ENCODE results near the gene TOR4A.

TOR4A gene

GRCh38 chr9:137295849-137296669, 18.5 kb downstream of the TOR4A start:
- Histone ChIP-seq H3K4me3 (ENCODE audit: low read length) (peak overlapping the region; percentile 52), H3K36me3 (ENCODE audit: control insufficient read depth, low read depth, low read length) (no peaks in the 10 kb centered on the region), H3K9me3 (ENCODE audit: control insufficient read depth, low read depth, low read length) (no peaks in the 10 kb centered on the region), H3K27me3 (ENCODE audit: control insufficient read depth, insufficient read depth, low read length) (peaks cover 53% of the 10 kb centered on the region), H3K4me1 (ENCODE audit: control insufficient read depth, low read depth, low read length) (peaks cover 28% of the 10 kb centered on the region), H3K27ac (ENCODE audit: low read length) (no peak overlapping the region), H3K9ac (ENCODE audit: low read length) (no peak overlapping the region)

- Histone ChIP-seq H3K9me3 (ENCODE audit: control insufficient read depth, low read depth, low read length) (no peaks in the 10 kb centered on the region), H3K9ac (ENCODE audit: low read length) (no peak overlapping the region), H3K36me3 (ENCODE audit: control insufficient read depth, low read depth, low read length) (no peaks in the 10 kb centered on the region), H3K4me3 (ENCODE audit: low read length) (peak overlapping the region; percentile 52), H3K4me1 (ENCODE audit: control insufficient read depth, low read depth, low read length) (peaks cover 28% of the 10 kb centered on the region), H3K27me3 (ENCODE audit: control insufficient read depth, insufficient read depth, low read length) (peaks cover 53% of the 10 kb centered on the region), H3K27ac (ENCODE audit: low read length) (no peak overlapping the region)
These were observed 19.4 kb downstream of the TOR4A start for GRCh38 chr9:137296670-137297664.

GRCh38 chr9:137297966-137298365, 20.4 kb downstream of the TOR4A start:
- peaks cover 30% of the 10 kb centered on the region for H3K4me1 ChIP-seq (ENCODE audit: control insufficient read depth, low read depth, low read length)
- peak overlapping the region; percentile 61 for H3K4me3 ChIP-seq (ENCODE audit: low read length)
- no peaks in the 10 kb centered on the region for H3K36me3 ChIP-seq (ENCODE audit: control insufficient read depth, low read depth, low read length)
- no peak overlapping the region for H3K27ac ChIP-seq (ENCODE audit: low read length)
- no peaks in the 10 kb centered on the region for H3K9me3 ChIP-seq (ENCODE audit: control insufficient read depth, low read depth, low read length)
- peaks cover 57% of the 10 kb centered on the region for H3K27me3 ChIP-seq (ENCODE audit: control insufficient read depth, insufficient read depth, low read length)
- peak overlapping the region; percentile 17 for H3K9ac ChIP-seq (ENCODE audit: low read length)

- Histone ChIP-seq H3K27ac (ENCODE audit: low read length) (no peak overlapping the region), H3K36me3 (ENCODE audit: control insufficient read depth, low read depth, low read length) (no peaks in the 10 kb centered on the region), H3K9ac (ENCODE audit: low read length) (peak overlapping the region; percentile 17), H3K4me3 (ENCODE audit: low read length) (peak overlapping the region; percentile 61), H3K27me3 (ENCODE audit: control insufficient read depth, insufficient read depth, low read length) (peaks cover 57% of the 10 kb centered on the region), H3K9me3 (ENCODE audit: control insufficient read depth, low read depth, low read length) (no peaks in the 10 kb centered on the region), H3K4me1 (ENCODE audit: control insufficient read depth, low read depth, low read length) (peaks cover 36% of the 10 kb centered on the region)
These were observed 21.1 kb downstream of the TOR4A start for GRCh38 chr9:137298401-137299202.

GRCh38 chr9:137299203-137299565, 21.7 kb downstream of the TOR4A start:
- Histone ChIP-seq H3K9ac (ENCODE audit: low read length) (no peak overlapping the region), H3K27me3 (ENCODE audit: control insufficient read depth, insufficient read depth, low read length) (peaks cover 56% of the 10 kb centered on the region), H3K9me3 (ENCODE audit: control insufficient read depth, low read depth, low read length) (no peaks in the 10 kb centered on the region), H3K36me3 (ENCODE audit: control insufficient read depth, low read depth, low read length) (no peaks in the 10 kb centered on the region), H3K4me1 (ENCODE audit: control insufficient read depth, low read depth, low read length) (peaks cover 37% of the 10 kb centered on the region), H3K4me3 (ENCODE audit: low read length) (peak overlapping the region; percentile 61), H3K27ac (ENCODE audit: low read length) (no peak overlapping the region)

GRCh38 chr9:137299938-137300337, 22.4 kb downstream of the TOR4A start:
- peaks cover 37% of the 10 kb centered on the region for H3K4me1 ChIP-seq (ENCODE audit: control insufficient read depth, low read depth, low read length)
- peak overlapping the region; percentile 61 for H3K4me3 ChIP-seq (ENCODE audit: low read length)
- H3K9me3 ChIP-seq (ENCODE audit: control insufficient read depth, low read depth, low read length): no peaks in the 10 kb centered on the region
- H3K27me3 ChIP-seq (ENCODE audit: control insufficient read depth, insufficient read depth, low read length): peaks cover 49% of the 10 kb centered on the region
- no peak overlapping the region for H3K27ac ChIP-seq (ENCODE audit: low read length)
- no peaks in the 10 kb centered on the region for H3K36me3 ChIP-seq (ENCODE audit: control insufficient read depth, low read depth, low read length)
- H3K9ac ChIP-seq (ENCODE audit: low read length): peak overlapping the region; percentile 46

- Histone ChIP-seq H3K4me1 (ENCODE audit: control insufficient read depth, low read depth, low read length) (peaks cover 41% of the 10 kb centered on the region), H3K9me3 (ENCODE audit: control insufficient read depth, low read depth, low read length) (no peaks in the 10 kb centered on the region), H3K27me3 (ENCODE audit: control insufficient read depth, insufficient read depth, low read length) (peaks cover 46% of the 10 kb centered on the region), H3K36me3 (ENCODE audit: control insufficient read depth, low read depth, low read length) (no peaks in the 10 kb centered on the region), H3K4me3 (ENCODE audit: low read length) (peak overlapping the region; percentile 61), H3K27ac (ENCODE audit: low read length) (no peak overlapping the region), H3K9ac (ENCODE audit: low read length) (peak overlapping the region; percentile 79)
These were observed 23.1 kb downstream of the TOR4A start for GRCh38 chr9:137300567-137301080.

- Histone ChIP-seq H3K27ac (ENCODE audit: low read length) (no peak overlapping the region), H3K4me1 (ENCODE audit: control insufficient read depth, low read depth, low read length) (peaks cover 46% of the 10 kb centered on the region), H3K4me3 (ENCODE audit: low read length) (peak overlapping the region; percentile 61), H3K9ac (ENCODE audit: low read length) (peak overlapping the region; percentile 79), H3K27me3 (ENCODE audit: control insufficient read depth, insufficient read depth, low read length) (peaks cover 43% of the 10 kb centered on the region), H3K9me3 (ENCODE audit: control insufficient read depth, low read depth, low read length) (no peaks in the 10 kb centered on the region), H3K36me3 (ENCODE audit: control insufficient read depth, low read depth, low read length) (no peaks in the 10 kb centered on the region)
These were observed 23.8 kb downstream of the TOR4A start for GRCh38 chr9:137301081-137301947.

GRCh38 chr9:137302118-137302448, 24.6 kb downstream of the TOR4A start, which contains the start of gene NRARP:
Gene NRARP (minus strand): TSS chr9:137302271. CDS start chr9:137301928, 343 bp downstream.
- Histone ChIP-seq H3K27ac (ENCODE audit: low read length) (no peak within 1 kb of the TSS), H3K9me3 (ENCODE audit: control insufficient read depth, low read depth, low read length) (no peaks in the 10 kb centered on the region), H3K9ac (ENCODE audit: low read length) (peak within 1 kb of the TSS; percentile 79), H3K4me3 (ENCODE audit: low read length) (peak within 1 kb of the TSS; percentile 61), H3K4me1 (ENCODE audit: control insufficient read depth, low read depth, low read length) (peaks cover 42% of the 10 kb centered on the region), H3K36me3 (ENCODE audit: control insufficient read depth, low read depth, low read length) (no peaks in the 10 kb centered on the region), H3K27me3 (ENCODE audit: control insufficient read depth, insufficient read depth, low read length) (peaks cover 35% of the 10 kb centered on the region)

- no peak overlapping the region for H3K27ac ChIP-seq (ENCODE audit: low read length)
- no peaks in the 10 kb centered on the region for H3K36me3 ChIP-seq (ENCODE audit: control insufficient read depth, low read depth, low read length)
- H3K4me1 ChIP-seq (ENCODE audit: control insufficient read depth, low read depth, low read length): peaks cover 37% of the 10 kb centered on the region
- H3K9me3 ChIP-seq (ENCODE audit: control insufficient read depth, low read depth, low read length): no peaks in the 10 kb centered on the region
- peak overlapping the region; percentile 28 for H3K4me3 ChIP-seq (ENCODE audit: low read length)
- peaks cover 30% of the 10 kb centered on the region for H3K27me3 ChIP-seq (ENCODE audit: control insufficient read depth, insufficient read depth, low read length)
- no peak overlapping the region for H3K9ac ChIP-seq (ENCODE audit: low read length)
These were observed 25.1 kb downstream of the TOR4A start for GRCh38 chr9:137302449-137303150.

Data from iPS-18a (cell line).